ENCODE data around the gene PADI3. TPM values are rescaled to one million over a fixed set of nuclear protein-coding genes. Genes with fewer than 3 reads are reported as not detected.

The PADI3 gene
- total RNA-seq, 3 donors from 2014 or later = not detected

GRCh38 chr1:17313530-17314309 is 64.8 kb downstream of the PADI3 start:
- no peak for DNase-seq (ENCODE audit: low spot score in 2 of 2)
- no peak for TF ChIP-seq POLR2AphosphoS5 (IDR thresholded peaks at IDR 0.05)
- no peak for TF ChIP-seq CTCF (IDR thresholded peaks at IDR 0.05)
- Histone ChIP-seq H3K4me3 (no peak overlapping the region), H3K9me3 (no peaks in the 10 kb centered on the region), H3K4me1 (no peaks in the 10 kb centered on the region), H3K27ac (no peak overlapping the region), H3K27me3 (no peaks in the 10 kb centered on the region), H3K36me3 (no peaks in the 10 kb centered on the region)
- intact Hi-C loops (cut with DNase I; ENCODE audit: low total_unique reads) = no loop called here

- Histone ChIP-seq H3K27me3 (no peaks in the 10 kb centered on the region), H3K4me1 (no peaks in the 10 kb centered on the region), H3K4me3 (no peak overlapping the region), H3K27ac (no peak overlapping the region), H3K36me3 (no peaks in the 10 kb centered on the region), H3K9me3 (no peaks in the 10 kb centered on the region)
- intact Hi-C loops (cut with DNase I; ENCODE audit: low total_unique reads) = no loop called here
- TF ChIP-seq CTCF (IDR thresholded peaks at IDR 0.05) (no peak), POLR2AphosphoS5 (IDR thresholded peaks at IDR 0.05) (no peak), POLR2A (IDR thresholded peaks at IDR 0.05) (no peak)
- peak in 1 of 2 donors; percentile 27 for DNase-seq (ENCODE audit: low spot score in 2 of 2)
Observed at GRCh38 chr1:17314491-17314971, 65.6 kb downstream of the PADI3 start.

- Histone ChIP-seq H3K4me3 (no peak overlapping the region), H3K27ac (no peak overlapping the region), H3K4me1 (no peaks in the 10 kb centered on the region), H3K27me3 (no peaks in the 10 kb centered on the region), H3K36me3 (no peaks in the 10 kb centered on the region), H3K9me3 (peaks cover 0 to 7% of the 10 kb centered on the region in 2 donors)
- no peak for DNase-seq (ENCODE audit: low spot score in 2 of 2)
- intact Hi-C loops (cut with DNase I; ENCODE audit: low total_unique reads) = no loop called here
- TF ChIP-seq CTCF (IDR thresholded peaks at IDR 0.05) = no peak
- no peak for TF ChIP-seq POLR2AphosphoS5 (IDR thresholded peaks at IDR 0.05)
- TF ChIP-seq POLR2A (IDR thresholded peaks at IDR 0.05) = no peak
Observed at GRCh38 chr1:17315542-17316130, 66.7 kb downstream of the PADI3 start.

- Histone ChIP-seq H3K27ac (no peak overlapping the region), H3K4me3 (no peak overlapping the region), H3K9me3 (peaks cover 0 to 7% of the 10 kb centered on the region in 2 donors), H3K27me3 (no peaks in the 10 kb centered on the region), H3K36me3 (no peaks in the 10 kb centered on the region), H3K4me1 (no peaks in the 10 kb centered on the region)
- intact Hi-C loops (cut with DNase I; ENCODE audit: low total_unique reads) = no loop called here
- no peak for DNase-seq (ENCODE audit: low spot score in 2 of 2)
- TF ChIP-seq POLR2A (IDR thresholded peaks at IDR 0.05) (no peak), POLR2AphosphoS5 (IDR thresholded peaks at IDR 0.05) (no peak), CTCF (IDR thresholded peaks at IDR 0.05) (no peak)
Observed at GRCh38 chr1:17316704-17317103, 67.8 kb downstream of the PADI3 start.

- H3K9me3 ChIP-seq = peaks cover 0 to 7% of the 10 kb centered on the region in 2 donors
- no peak overlapping the region for H3K27ac ChIP-seq
- no peak overlapping the region for H3K4me3 ChIP-seq
- intact Hi-C loops (cut with DNase I; ENCODE audit: low total_unique reads) = no loop called here
- no peaks in the 10 kb centered on the region for H3K36me3 ChIP-seq
- TF ChIP-seq POLR2A (IDR thresholded peaks at IDR 0.05) = no peak
- TF ChIP-seq POLR2AphosphoS5 (IDR thresholded peaks at IDR 0.05) = no peak
- TF ChIP-seq CTCF (IDR thresholded peaks at IDR 0.05) = no peak
- no peak for DNase-seq (ENCODE audit: low spot score in 2 of 2)
- H3K27me3 ChIP-seq = no peaks in the 10 kb centered on the region
- H3K4me1 ChIP-seq = no peaks in the 10 kb centered on the region
Observed at GRCh38 chr1:17318262-17318661, 69.4 kb downstream of the PADI3 start.

Measured in breast epithelium (tissue), 4 donors.